Fibroblast of lung (primary cell): ENCODE results near the gene THSD7B.

Experiments used
- CTCF ChIP-seq, 2 donors: IDR thresholded peaks in 1 of 2; conservative IDR thresholded peaks in 1 of 2; 1 replicate in 1 of 2; 2 replicates in 1 of 2; pipeline ENCODE4 v1.5.1; 2011 to 2012; ENCODE audit warnings: low read length in 2 of 2, control low read depth in 1 of 2, inconsistent platforms in 1 of 2, low read depth in 1 of 2, mild to moderate bottlenecking in 1 of 2
- EZH2 ChIP-seq: IDR thresholded peaks from 2 replicates; pipeline ENCODE4 v1.5.1; 2012; ENCODE audit warnings: low read length, control low read depth, mild to moderate bottlenecking; ENCODE audit errors: missing control alignments

DNA sequence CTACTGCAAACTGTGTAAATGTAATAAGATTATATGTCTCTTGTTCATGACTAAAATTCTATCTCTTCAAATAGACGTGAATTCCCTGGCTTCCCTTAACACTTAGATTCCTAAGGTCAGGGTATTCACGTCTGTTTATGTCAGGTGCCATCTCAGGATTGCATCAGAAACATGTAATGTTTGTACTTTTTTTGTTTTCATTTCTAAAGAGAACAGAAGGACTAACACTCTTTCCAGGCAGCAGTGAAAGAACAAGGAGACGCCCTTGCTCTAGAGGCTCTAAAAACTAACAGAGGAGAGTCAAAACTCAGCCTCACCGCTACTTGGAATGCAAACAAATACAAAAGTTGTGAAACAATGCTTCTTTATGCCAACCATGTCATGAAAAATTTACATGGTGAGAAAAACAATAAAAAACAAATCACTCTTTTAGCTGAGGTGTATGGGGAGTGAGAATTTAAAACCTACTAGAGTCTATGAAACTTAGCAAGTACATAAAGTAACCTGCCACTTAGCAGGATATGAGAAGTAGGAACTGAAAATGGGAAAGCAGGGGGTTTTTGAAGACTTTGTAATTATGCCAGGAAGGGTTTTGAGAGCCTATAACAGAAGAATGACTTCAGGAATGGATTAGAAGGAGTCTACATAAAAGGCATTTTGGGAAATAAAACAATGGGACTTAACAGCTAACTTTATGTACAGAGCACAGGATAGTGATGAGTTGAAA, 522.7 kb downstream of the THSD7B start:
- no peak for TF ChIP-seq EZH2
- TF ChIP-seq CTCF (conservative IDR thresholded peaks at IDR 0.05 in 1 of 2, IDR thresholded peaks at IDR 0.05 in 1 of 2; ENCODE audit: low read depth in 1 of 2, low read length in 2 of 2) = no peak
